ENCODE results near the gene DSCAML1. TPM values are rescaled to one million over a fixed set of nuclear protein-coding genes. Genes with fewer than 3 reads are reported as not detected.

DSCAML1 gene
- total and polyA plus RNA-seq, 10 of the 15 experiments (the other 5 are each of a cell fraction or from before 2014, with no cell fraction given), result 0.03 to 0.18 (median 0.06) TPM; not detected in 1

GRCh38 chr11:117476531-117477142 lies 320.4 kb downstream of the DSCAML1 start:
- Histone ChIP-seq H3K79me2 (ENCODE audit: control insufficient read depth, insufficient read depth, low read length) (no peaks in the 10 kb centered on the region), H3K4me2 (ENCODE audit: control insufficient read depth, insufficient read depth) (no peak overlapping the region), H3K36me3 (ENCODE audit: control insufficient read depth in 2 of 2, insufficient read depth in 2 of 2, low read length in 1 of 2) (no peaks in the 10 kb centered on the region), H2AFZ (ENCODE audit: control insufficient read depth, low read depth, low read length) (no peak overlapping the region), H3K27me3 (replicated peaks in 1 of 2; ENCODE audit: control insufficient read depth in 2 of 2, insufficient read depth in 2 of 2, low read length in 1 of 2) (no peaks in the 10 kb centered on the region; a peak in 1 of 4 replicates), H4K20me1 (ENCODE audit: control insufficient read depth, insufficient read depth) (no peaks in the 10 kb centered on the region), H3K9ac (ENCODE audit: control insufficient read depth, insufficient read depth, low read length) (no peak overlapping the region), H3K4me1 (ENCODE audit: control insufficient read depth, insufficient read depth, low read length) (no peaks in the 10 kb centered on the region), H3K27ac (ENCODE audit: control insufficient read depth, insufficient read depth) (no peak overlapping the region), H3K4me3 (no peak overlapping the region), H3K9me3 (replicated peaks; ENCODE audit: control insufficient read depth, insufficient read depth, low read length) (no peaks in the 10 kb centered on the region)
- ATAC-seq (no peak), DNase-seq (ENCODE audit: low read depth, low spot score) (no peak), FAIRE-seq (no peak)
- BruUV-seq (replicated peaks), result no TSS peak
- intact Hi-C loops (cut with micrococcal nuclease; ENCODE audit: unreplicated experiment), result no loop called here
- in situ Hi-C loops (cut with MboI), result no loop called here
- WGBS (ENCODE audit: insufficient coverage, insufficient replicate concordance, low lambda C conversion rate, missing lambda C conversion rate), result 51% methylated on average over 10 of the region's 10 CpGs
- ChIA-PET CTCF (interaction anchor here (0.6 to 4.7 kb wide), 2 partner anchors 51 to 369 kb away, joined by 3 to 65 read pairs; no protein-coding TSS in a partner anchor), SMC1A (ENCODE audit: uncharacterized antibody, unreplicated experiment) (interaction anchor here (1.2 kb wide), 1 partner anchor 51 kb away, joined by 3 read pairs; no protein-coding TSS in a partner anchor), POLR2A (no interaction called here), RAD21 (ENCODE audit: unreplicated experiment) (interaction anchor here (1.1 kb wide), 1 partner anchor 50 kb away, joined by 3 read pairs; no protein-coding TSS in a partner anchor)
- TF ChIP-seq ZNF24 (IDR thresholded peaks at IDR 0.05) (no peak), RAD51 (IDR thresholded peaks at IDR 0.05) (no peak), FOXK2 (IDR thresholded peaks at IDR 0.05) (no peak), MEF2A (IDR thresholded peaks at IDR 0.05; ENCODE audit: insufficient read depth, low read depth, low read length) (no peak), ZNF384 (IDR thresholded peaks at IDR 0.05; ENCODE audit: borderline replicate concordance, low read depth, low read length) (no peak), ZNF592 (IDR thresholded peaks at IDR 0.05) (no peak), RCOR1 (conservative IDR thresholded peaks at IDR 0.05; ENCODE audit: low read depth, low read length) (no peak), E2F8 (IDR thresholded peaks at IDR 0.05; ENCODE audit: low read depth, partially characterized antibody) (no peak), POLR2AphosphoS5 (IDR thresholded peaks at IDR 0.05; ENCODE audit: low read length) (no peak), CREM (IDR thresholded peaks at IDR 0.05; ENCODE audit: low read depth) (no peak), SMAD5 (IDR thresholded peaks at IDR 0.05; ENCODE audit: low read depth) (no peak)

Data from GM12878 (cell line).